Endothelial cell (in vitro differentiated cells): ENCODE data around the gene PLCG2. TPM values are rescaled to one million over a fixed set of nuclear protein-coding genes. Genes with fewer than 3 reads are reported as not detected.

Experiments
- DNase-seq: peaks from one replicate; pipeline ENCODE4 v3.0.0; 2021; ENCODE audit warnings: low spot score
- H3K27ac Mint-ChIP-seq: one replicate; pipeline ENCODE4 v1.8.0; 2021; ENCODE audit warnings: mixed read lengths, inconsistent platforms; ENCODE audit not compliant: unreplicated experiment
- H3K27me3 Mint-ChIP-seq: one replicate; pipeline ENCODE4 v1.8.0; 2021; ENCODE audit warnings: mild to moderate bottlenecking, moderate library complexity, mixed read lengths, inconsistent platforms; ENCODE audit not compliant: unreplicated experiment
- H3K36me3 Mint-ChIP-seq: one replicate; pipeline ENCODE4 v1.8.0; 2021; ENCODE audit warnings: mild to moderate bottlenecking, low read depth, mixed read lengths, inconsistent platforms; ENCODE audit not compliant: unreplicated experiment
- H3K4me1 Mint-ChIP-seq: one replicate; pipeline ENCODE4 v1.8.0; 2021; ENCODE audit warnings: mild to moderate bottlenecking, mixed read lengths, inconsistent platforms; ENCODE audit not compliant: unreplicated experiment
- H3K4me3 Mint-ChIP-seq: one replicate; pipeline ENCODE4 v1.8.0; 2021; ENCODE audit warnings: mild to moderate bottlenecking, mixed read lengths, inconsistent platforms; ENCODE audit not compliant: unreplicated experiment
- H3K9me3 Mint-ChIP-seq: one replicate; pipeline ENCODE4 v1.8.0; 2021; ENCODE audit warnings: mixed read lengths, inconsistent platforms; ENCODE audit not compliant: unreplicated experiment
- total RNA-seq: library from RNA; stranded (reverse); fragmentation: NEBNext Ultra II Directional; extraction: Animal tissue kit (Norgen Biotek cat#: 25700); gene quantifications from one replicate; pipeline ENCODE4 v1.2.1, GENCODE V29; 2021; ENCODE audit not compliant: unreplicated experiment
- TF ChIP-seq, protein P1 (sequence below): fragments of 200-600 bp; sonication (generic); IDR thresholded peaks from one replicate; pipeline ENCODE4 v1.5.0; 2021; ENCODE audit warnings: antibody characterized with exemption; ENCODE audit not compliant: unreplicated experiment

Gene PLCG2
- total RNA-seq, 1 donor from 2014 or later = 103 TPM

DNA sequence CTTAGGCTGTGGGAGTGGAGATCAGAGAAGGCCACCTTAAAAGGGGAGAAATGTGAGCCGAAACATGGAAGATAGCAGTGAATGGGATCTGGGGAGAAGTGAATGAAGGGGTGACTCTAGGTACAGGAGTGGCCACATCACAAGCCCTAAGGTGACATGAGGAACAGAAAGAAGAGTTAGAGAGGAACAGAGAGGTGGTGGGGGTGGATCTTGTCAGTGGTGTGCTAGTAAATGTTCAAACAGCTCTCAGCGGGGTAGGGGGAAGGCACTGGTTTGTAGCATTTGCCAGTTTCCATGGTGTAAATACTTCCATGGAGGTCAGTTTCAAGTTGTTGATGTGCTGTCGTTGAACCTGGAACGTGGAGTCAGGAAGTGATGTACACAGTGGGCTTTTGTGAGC lies 141.4 kb downstream of the PLCG2 start:
- Mint-ChIP-seq H3K36me3 (peaks cover 27% of the 10 kb centered on the region), H3K4me3 (no peak overlapping the region), H3K27me3 (peaks cover 4% of the 10 kb centered on the region), H3K9me3 (no peaks in the 10 kb centered on the region), H3K4me1 (no peaks in the 10 kb centered on the region), H3K27ac (no peak overlapping the region)
- DNase-seq = no peak
- TF ChIP-seq, protein P1, sequence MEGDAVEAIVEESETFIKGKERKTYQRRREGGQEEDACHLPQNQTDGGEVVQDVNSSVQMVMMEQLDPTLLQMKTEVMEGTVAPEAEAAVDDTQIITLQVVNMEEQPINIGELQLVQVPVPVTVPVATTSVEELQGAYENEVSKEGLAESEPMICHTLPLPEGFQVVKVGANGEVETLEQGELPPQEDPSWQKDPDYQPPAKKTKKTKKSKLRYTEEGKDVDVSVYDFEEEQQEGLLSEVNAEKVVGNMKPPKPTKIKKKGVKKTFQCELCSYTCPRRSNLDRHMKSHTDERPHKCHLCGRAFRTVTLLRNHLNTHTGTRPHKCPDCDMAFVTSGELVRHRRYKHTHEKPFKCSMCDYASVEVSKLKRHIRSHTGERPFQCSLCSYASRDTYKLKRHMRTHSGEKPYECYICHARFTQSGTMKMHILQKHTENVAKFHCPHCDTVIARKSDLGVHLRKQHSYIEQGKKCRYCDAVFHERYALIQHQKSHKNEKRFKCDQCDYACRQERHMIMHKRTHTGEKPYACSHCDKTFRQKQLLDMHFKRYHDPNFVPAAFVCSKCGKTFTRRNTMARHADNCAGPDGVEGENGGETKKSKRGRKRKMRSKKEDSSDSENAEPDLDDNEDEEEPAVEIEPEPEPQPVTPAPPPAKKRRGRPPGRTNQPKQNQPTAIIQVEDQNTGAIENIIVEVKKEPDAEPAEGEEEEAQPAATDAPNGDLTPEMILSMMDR = no peak

DNA sequence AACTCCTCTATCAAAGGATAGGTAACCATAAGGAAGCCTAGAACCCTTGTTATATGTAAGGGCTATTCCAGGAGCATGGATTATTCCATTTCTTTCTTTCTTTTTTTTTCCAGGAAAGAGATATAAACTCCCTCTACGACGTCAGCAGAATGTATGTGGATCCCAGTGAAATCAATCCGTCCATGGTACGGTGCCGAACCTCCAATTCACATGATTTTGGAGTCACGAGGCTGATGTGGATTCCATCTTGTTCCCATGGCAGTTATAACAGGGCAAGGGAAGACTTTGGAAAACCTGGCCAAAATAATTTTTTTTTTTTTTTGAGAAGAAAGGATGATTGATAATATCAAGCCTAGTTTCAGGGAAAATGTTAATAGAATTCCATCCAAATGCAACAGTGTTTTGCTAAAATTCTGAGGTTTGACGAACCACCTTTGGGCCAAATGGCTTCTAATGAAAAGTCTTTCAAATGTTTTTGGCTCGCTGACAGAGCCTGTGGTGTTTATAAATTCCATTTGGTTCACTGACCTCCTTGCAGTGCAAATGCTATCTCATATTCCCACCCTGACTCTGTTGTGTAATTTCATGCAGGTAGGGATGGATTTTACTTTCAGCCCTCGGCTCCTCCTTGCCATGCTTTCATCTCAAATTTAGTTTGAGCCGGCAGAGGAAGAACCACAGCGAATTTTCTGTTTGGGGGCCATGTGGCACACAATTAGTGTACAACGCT lies 142.2 kb downstream of the PLCG2 start:
- no peaks in the 10 kb centered on the region for H3K9me3 Mint-ChIP-seq
- peaks cover 32% of the 10 kb centered on the region for H3K36me3 Mint-ChIP-seq
- no peak for DNase-seq
- no peak overlapping the region for H3K27ac Mint-ChIP-seq
- no peak overlapping the region for H3K4me3 Mint-ChIP-seq
- TF ChIP-seq, protein P1 = no peak
- H3K4me1 Mint-ChIP-seq = no peaks in the 10 kb centered on the region
- H3K27me3 Mint-ChIP-seq = peaks cover 8% of the 10 kb centered on the region

DNA sequence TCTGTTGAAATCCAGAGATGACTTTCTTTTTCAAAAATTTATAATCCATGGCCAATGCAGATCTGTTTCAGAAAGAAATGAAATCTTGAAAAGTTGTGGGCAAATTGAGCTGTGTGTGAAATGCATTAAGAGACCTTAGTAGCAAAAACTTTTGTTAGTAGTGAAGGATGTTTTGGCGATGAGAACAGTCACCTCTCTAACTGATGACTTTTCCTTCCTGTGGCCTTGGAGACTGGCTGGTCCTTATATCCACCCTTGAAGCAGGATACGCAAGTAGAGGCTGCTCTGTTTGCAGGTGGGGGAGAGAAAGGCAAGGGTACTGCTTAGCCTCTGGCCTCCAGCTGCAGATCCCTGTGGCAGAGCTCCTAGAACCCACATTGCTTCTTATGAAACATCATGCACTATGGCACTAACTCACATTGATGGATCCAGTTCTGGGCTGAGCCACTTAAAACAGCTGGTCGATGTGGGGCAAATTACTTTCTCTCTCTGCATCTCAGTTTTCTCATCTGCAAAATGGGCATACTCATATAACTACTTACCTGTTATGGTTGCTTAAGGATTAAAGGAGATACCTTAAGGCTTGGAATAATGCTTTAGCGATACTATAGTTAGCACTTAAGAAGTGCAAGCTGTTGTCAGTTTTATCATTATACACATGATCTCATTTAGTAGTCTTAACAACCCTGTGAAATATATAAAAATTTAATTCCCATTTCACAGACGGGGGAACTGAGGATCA lies 142.9 kb downstream of the PLCG2 start:
- no peak overlapping the region for H3K4me3 Mint-ChIP-seq
- DNase-seq = no peak
- no peak overlapping the region for H3K27ac Mint-ChIP-seq
- TF ChIP-seq, protein P1 = no peak
- peaks cover 8% of the 10 kb centered on the region for H3K27me3 Mint-ChIP-seq
- H3K36me3 Mint-ChIP-seq = peaks cover 34% of the 10 kb centered on the region
- H3K9me3 Mint-ChIP-seq = no peaks in the 10 kb centered on the region
- H3K4me1 Mint-ChIP-seq = no peaks in the 10 kb centered on the region

DNA sequence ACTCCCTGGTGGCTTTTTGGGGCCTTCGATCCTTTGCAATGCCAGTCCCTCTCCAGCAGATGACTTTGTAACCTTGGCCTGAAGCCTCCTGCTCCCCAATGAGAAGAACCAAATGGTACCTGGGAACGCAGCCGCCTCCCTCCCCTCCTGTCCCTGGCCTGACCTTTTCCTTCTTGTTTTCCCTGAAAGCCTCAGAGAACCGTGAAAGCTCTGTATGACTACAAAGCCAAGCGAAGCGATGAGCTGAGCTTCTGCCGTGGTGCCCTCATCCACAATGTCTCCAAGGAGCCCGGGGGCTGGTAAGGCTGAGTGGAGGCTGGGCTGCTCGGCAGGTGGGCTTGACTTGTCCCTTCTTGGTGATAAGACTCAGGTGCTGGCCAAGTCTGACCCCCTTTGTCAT lies 144.2 kb downstream of the PLCG2 start:
- Mint-ChIP-seq H3K27ac (no peak overlapping the region), H3K36me3 (peaks cover 39% of the 10 kb centered on the region), H3K4me3 (no peak overlapping the region), H3K9me3 (no peaks in the 10 kb centered on the region), H3K4me1 (no peaks in the 10 kb centered on the region), H3K27me3 (peaks cover 7% of the 10 kb centered on the region)
- TF ChIP-seq, protein P1 = no peak
- DNase-seq = no peak

DNA sequence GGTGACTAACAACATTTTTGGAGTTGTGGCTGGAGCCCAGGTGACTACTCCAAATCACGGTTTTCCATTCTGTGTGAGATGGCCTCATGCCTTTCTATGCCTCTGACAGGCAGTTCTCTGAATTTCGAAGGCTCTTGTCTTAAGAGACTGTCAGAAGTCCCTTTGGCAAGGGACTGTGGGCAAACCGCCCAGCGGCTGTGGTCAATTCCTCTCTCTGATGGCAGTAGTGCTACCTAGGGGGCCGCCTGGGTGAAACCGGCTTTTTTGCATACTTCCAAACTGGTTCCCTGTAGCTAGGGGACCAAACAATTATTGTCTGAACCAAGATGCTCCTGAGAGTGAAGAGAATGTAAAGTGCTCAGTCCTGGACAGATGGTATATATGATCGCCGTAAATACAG lies 145.9 kb downstream of the PLCG2 start:
- H3K27me3 Mint-ChIP-seq = peaks cover 7% of the 10 kb centered on the region
- H3K4me3 Mint-ChIP-seq = peak overlapping the region; percentile 25
- H3K27ac Mint-ChIP-seq = no peak overlapping the region
- TF ChIP-seq, protein P1 = no peak
- peaks cover 27% of the 10 kb centered on the region for H3K36me3 Mint-ChIP-seq
- H3K4me1 Mint-ChIP-seq = no peaks in the 10 kb centered on the region
- no peaks in the 10 kb centered on the region for H3K9me3 Mint-ChIP-seq
- no peak for DNase-seq
